H1 (cell line): ENCODE data around the gene HOMER2. TPM values are rescaled to one million over a fixed set of nuclear protein-coding genes. Genes with fewer than 3 reads are reported as not detected.
"Not testable (repeated sequence)": the region's sequence is repeated elsewhere in the genome, so short reads cannot be mapped to it uniquely, and the experiment has no call there.

Experiments
- CTCF ChIA-PET: fragments of 300-600 bp; sonication (Branson Sonifier 250); formaldehyde crosslinking; loops from one replicate; lab custom pipeline; 2021; ENCODE audit not compliant: partially characterized antibody; lab: Charles Lee
- POLR2A ChIA-PET: fragments of 300-600 bp; sonication (Branson Sonifier 250); formaldehyde crosslinking; loops from one replicate; lab custom pipeline; 2021; ENCODE audit warnings: inconsistent platforms; ENCODE audit not compliant: partially characterized antibody; lab: Charles Lee
- DNase-seq, 2 experiments: peaks; one replicate each; pipeline versions ENCODE4 v3.0.0 to v3.0.0-alpha.2; 2010 to 2022; ENCODE audit warnings: low spot score in 2 of 2, low read depth in 1 of 2, mixed read lengths in 1 of 2
- FAIRE-seq: peaks from 2 replicates; lab custom pipeline; 2011; peaks lifted over from hg19 to GRCh38; lab: Jason Lieb, UNC
- H2AFZ ChIP-seq: 2 replicates; pipeline ENCODE4 v1.8.1; 2012; ENCODE audit warnings: low read length, inconsistent platforms
- H2AK5ac ChIP-seq: 2 replicates; pipeline ENCODE4 v1.6.1; 2013; ENCODE audit warnings: low read depth, low read length
- H2BK120ac ChIP-seq: replicated peaks from 2 replicates; pipeline ENCODE3; 2013; ENCODE audit warnings: low read depth, low read length, inconsistent platforms
- H2BK12ac ChIP-seq: 2 replicates; pipeline ENCODE4 v1.6.1; 2013; ENCODE audit warnings: low read depth, low read length
- H2BK15ac ChIP-seq: 2 replicates; pipeline ENCODE4 v1.6.1; 2013; ENCODE audit warnings: low read length
- H2BK20ac ChIP-seq: 2 replicates; pipeline ENCODE4 v1.6.1; 2013; ENCODE audit warnings: low read length
- H2BK5ac ChIP-seq: 2 replicates; pipeline ENCODE4 v1.6.1; 2013; ENCODE audit warnings: low read depth, low read length
- H3K14ac ChIP-seq: 2 replicates; pipeline ENCODE4 v1.6.1; 2013; ENCODE audit warnings: inconsistent platforms; ENCODE audit not compliant: insufficient read length
- H3K18ac ChIP-seq: 2 replicates; pipeline ENCODE4 v1.6.1; 2013; ENCODE audit warnings: low read length; ENCODE audit errors: extremely low read depth
- H3K23ac ChIP-seq: 2 replicates; pipeline ENCODE4 v1.6.1; 2013; ENCODE audit warnings: inconsistent platforms; ENCODE audit not compliant: insufficient read length
- H3K23me2 ChIP-seq: 2 replicates; pipeline ENCODE4 v1.6.1; 2013; ENCODE audit warnings: low read depth, low read length
- H3K27ac ChIP-seq: 2 replicates; pipeline ENCODE4 v1.6.1; 2011; ENCODE audit warnings: low read depth, low read length, inconsistent platforms
- H3K27me3 ChIP-seq, 4 experiments: replicated peaks in 1 of 4; 1 replicate in 1 of 4; 2 replicates in 3 of 4; pipeline versions ENCODE4 v1.6.1 to v1.8.1; 2011 to 2013; ENCODE audit warnings: low read length in 3 of 4, mild to moderate bottlenecking in 3 of 4, inconsistent platforms in 2 of 4, mixed read lengths in 2 of 4, moderate library complexity in 1 of 4; ENCODE audit not compliant: control insufficient read depth in 3 of 4, insufficient read depth in 3 of 4; ENCODE audit errors: extremely low read depth in 1 of 4
- H3K36me3 ChIP-seq, 4 experiments: 2 replicates each; pipeline versions ENCODE4 v1.6.1 to v1.8.1; 2011 to 2013; ENCODE audit warnings: mild to moderate bottlenecking in 4 of 4, low read length in 3 of 4, moderate library complexity in 2 of 4, control low read depth in 1 of 4, inconsistent platforms in 1 of 4; ENCODE audit not compliant: insufficient read depth in 4 of 4, control insufficient read depth in 2 of 4
- H3K4ac ChIP-seq: replicated peaks from 2 replicates; pipeline ENCODE3; 2013; ENCODE audit warnings: low read length, low read depth, mixed read lengths, inconsistent platforms; ENCODE audit not compliant: insufficient read length
- H3K4me1 ChIP-seq, 4 experiments: replicated peaks in 1 of 4; 1 replicate in 1 of 4; 2 replicates in 3 of 4; pipeline versions ENCODE4 v1.6.1 to v1.8.1; 2011 to 2013; ENCODE audit warnings: low read length in 3 of 4, inconsistent platforms in 2 of 4, mixed read lengths in 1 of 4; ENCODE audit not compliant: insufficient read depth in 4 of 4, control insufficient read depth in 3 of 4
- H3K4me2 ChIP-seq, 2 experiments: 2 replicates each; pipeline versions ENCODE4 v1.6.1 to v1.8.1; 2011 to 2013; ENCODE audit warnings: low read depth in 2 of 2, low read length in 2 of 2, control low read depth in 1 of 2, inconsistent platforms in 1 of 2, mild to moderate bottlenecking in 1 of 2; ENCODE audit not compliant: insufficient read depth in 1 of 2
- H3K4me3 ChIP-seq, 4 experiments: fragments of 200-600, 300-600 bp in 1 of 4; sonication (generic), shearing (Covaris generic), sonication (Bioruptor Twin) in 1 of 4; 2 replicates each; pipeline versions ENCODE4 v1.5.1 to v1.8.1; 2011 to 2016; ENCODE audit warnings: low read length in 4 of 4, low read depth in 3 of 4, control low read depth in 2 of 4, inconsistent platforms in 2 of 4, mild to moderate bottlenecking in 2 of 4, mixed read lengths in 1 of 4, moderate library complexity in 1 of 4; ENCODE audit not compliant: insufficient read depth in 2 of 4; ENCODE audit errors: extremely low read depth in 1 of 4
- H3K56ac ChIP-seq: replicated peaks from 2 replicates; pipeline ENCODE3; 2013; ENCODE audit warnings: low read depth, mild to moderate bottlenecking, mixed read lengths, low read length, inconsistent platforms; ENCODE audit not compliant: insufficient read length
- H3K79me1 ChIP-seq: 2 replicates; pipeline ENCODE4 v1.6.1; 2013; ENCODE audit warnings: low read depth, low read length, control low read depth
- H3K79me2 ChIP-seq, 2 experiments: 2 replicates each; pipeline versions ENCODE4 v1.6.1 to v1.8.1; 2012 to 2013; ENCODE audit warnings: low read length in 2 of 2, mild to moderate bottlenecking in 2 of 2, inconsistent platforms in 1 of 2; ENCODE audit not compliant: insufficient read depth in 2 of 2, control insufficient read depth in 1 of 2
- H3K9ac ChIP-seq, 4 experiments: replicated peaks in 1 of 4; 1 replicate in 1 of 4; 2 replicates in 3 of 4; pipeline versions ENCODE4 v1.6.1 to v1.8.1; 2011 to 2013; ENCODE audit warnings: low read depth in 3 of 4, low read length in 3 of 4, control low read depth in 2 of 4, mild to moderate bottlenecking in 2 of 4, moderate library complexity in 2 of 4, inconsistent platforms in 1 of 4; ENCODE audit errors: extremely low read depth in 1 of 4
- H3K9me3 ChIP-seq, 2 experiments: 2 replicates each; pipeline versions ENCODE4 v1.6.1 to v1.8.1; 2012 to 2013; ENCODE audit warnings: mild to moderate bottlenecking in 2 of 2, moderate library complexity in 2 of 2, control low read depth in 1 of 2, inconsistent platforms in 1 of 2, low read depth in 1 of 2, low read length in 1 of 2, mixed read lengths in 1 of 2; ENCODE audit not compliant: insufficient read depth in 2 of 2
- H4K20me1 ChIP-seq, 2 experiments: replicated peaks in 1 of 2; 2 replicates each; pipeline versions ENCODE3 to v1.8.1; 2011 to 2013; ENCODE audit warnings: inconsistent platforms in 2 of 2, low read length in 2 of 2, mild to moderate bottlenecking in 1 of 2; ENCODE audit not compliant: insufficient read depth in 2 of 2, control insufficient read depth in 1 of 2
- H4K5ac ChIP-seq: 2 replicates; pipeline ENCODE4 v1.6.1; 2013; ENCODE audit warnings: low read length, low read depth, mixed read lengths, inconsistent platforms; ENCODE audit not compliant: insufficient read length
- H4K8ac ChIP-seq: 2 replicates; pipeline ENCODE4 v1.8.0; 2013; ENCODE audit warnings: mild to moderate bottlenecking, moderate library complexity, low read length, inconsistent platforms; ENCODE audit not compliant: insufficient read depth; ENCODE audit errors: extremely low read depth
- H4K91ac ChIP-seq: replicated peaks from 2 replicates; pipeline ENCODE3; 2013; ENCODE audit warnings: low read length, mixed read lengths, inconsistent platforms; ENCODE audit not compliant: insufficient read length
- WGBS, 2 experiments: shearing (Covaris generic) in 1 of 2; methylation state at CpG; one replicate each; pipeline versions ENCODE4 v1.1.6 to v1.1.7; 2013 to 2015; ENCODE audit warnings: low lambda C conversion rate in 2 of 2, mixed read lengths in 2 of 2, inconsistent platforms in 1 of 2, low coverage in 1 of 2, missing lambda C conversion rate in 1 of 2; ENCODE audit not compliant: insufficient replicate concordance in 2 of 2, insufficient coverage in 1 of 2, insufficient read length in 1 of 2; ENCODE audit errors: extremely low coverage in 1 of 2, missing lambda C conversion rate in 1 of 2; 5-methylcytosine and 5-hydroxymethylcytosine counted together
- polyA plus RNA-seq, 7 experiments: library from polyadenylated mRNA; depleted of rRNA in 3 of 7; stranded (reverse) in 5 of 7; unstranded in 2 of 7; fragments of >200 nt in 5 of 7; fragments of 200-250 nt in 2 of 7; gene quantifications; 1 replicate in 5 of 7; 2 replicates in 1 of 7; 4 replicates in 1 of 7; pipeline versions ENCODE4 v1.2.1 to v1.2.3, GENCODE V29; 2011 to 2013; ENCODE audit warnings: missing spikeins in 2 of 7, mixed read lengths in 2 of 7
- total RNA-seq: library from RNA; stranded (reverse); fragmentation: NEBNext Ultra II Directional; extraction: Animal tissue kit (Norgen Biotek cat#: 25700); gene quantifications from 2 replicates; pipeline ENCODE4 v1.2.1, GENCODE V29; 2021

Gene HOMER2
- total and polyA plus RNA-seq, 2 of the 8 experiments (the other 6 are each of a cell fraction or from before 2014, with no cell fraction given), result 12.5 to 27.6 TPM

- H4K5ac ChIP-seq, H3K23ac ChIP-seq, H3K4me2 ChIP-seq, H4K8ac ChIP-seq, H3K56ac ChIP-seq, H3K14ac ChIP-seq, H2BK15ac ChIP-seq, H4K20me1 ChIP-seq, H3K23me2 ChIP-seq, H3K9ac ChIP-seq, H3K9me3 ChIP-seq, H3K18ac ChIP-seq, H2BK12ac ChIP-seq, POLR2A ChIA-PET, DNase-seq, H3K79me2 ChIP-seq, H2BK120ac ChIP-seq, FAIRE-seq, H3K27me3 ChIP-seq, H3K4me3 ChIP-seq, H2BK20ac ChIP-seq, H3K36me3 ChIP-seq, H2BK5ac ChIP-seq, H3K4ac ChIP-seq, H3K27ac ChIP-seq, H3K79me1 ChIP-seq, H4K91ac ChIP-seq, H2AFZ ChIP-seq, H3K4me1 ChIP-seq, H2AK5ac ChIP-seq: not testable (repeated sequence)
- CTCF ChIA-PET, result interaction anchor here (1.1 to 1.4 kb wide), 2 partner anchors 88 to 409 kb away, joined by 4 read pairs; no protein-coding TSS in a partner anchor
- WGBS, 2 experiments, result 94% methylated on average over 6 of the region's 6 CpGs; no CpG with 5 or more reads in 1 of the 2 experiments
Measured at GRCh38 chr15:82939678-82940077, 12.8 kb downstream of the HOMER2 start.
